GM19463 (cell line): ENCODE results near the gene TEX28.
"Not testable (repeated sequence)": the region's sequence is repeated elsewhere in the genome, so short reads cannot be mapped to it uniquely, and the experiment has no call there.

Experiments
- ATAC-seq: cut with Tn5 transposase; IDR thresholded peaks from one replicate; pipeline ENCODE4 v1.9.1; 2021; ENCODE audit warnings: mild to moderate bottlenecking, moderate library complexity; ENCODE audit not compliant: unreplicated experiment

Gene TEX28

DNA sequence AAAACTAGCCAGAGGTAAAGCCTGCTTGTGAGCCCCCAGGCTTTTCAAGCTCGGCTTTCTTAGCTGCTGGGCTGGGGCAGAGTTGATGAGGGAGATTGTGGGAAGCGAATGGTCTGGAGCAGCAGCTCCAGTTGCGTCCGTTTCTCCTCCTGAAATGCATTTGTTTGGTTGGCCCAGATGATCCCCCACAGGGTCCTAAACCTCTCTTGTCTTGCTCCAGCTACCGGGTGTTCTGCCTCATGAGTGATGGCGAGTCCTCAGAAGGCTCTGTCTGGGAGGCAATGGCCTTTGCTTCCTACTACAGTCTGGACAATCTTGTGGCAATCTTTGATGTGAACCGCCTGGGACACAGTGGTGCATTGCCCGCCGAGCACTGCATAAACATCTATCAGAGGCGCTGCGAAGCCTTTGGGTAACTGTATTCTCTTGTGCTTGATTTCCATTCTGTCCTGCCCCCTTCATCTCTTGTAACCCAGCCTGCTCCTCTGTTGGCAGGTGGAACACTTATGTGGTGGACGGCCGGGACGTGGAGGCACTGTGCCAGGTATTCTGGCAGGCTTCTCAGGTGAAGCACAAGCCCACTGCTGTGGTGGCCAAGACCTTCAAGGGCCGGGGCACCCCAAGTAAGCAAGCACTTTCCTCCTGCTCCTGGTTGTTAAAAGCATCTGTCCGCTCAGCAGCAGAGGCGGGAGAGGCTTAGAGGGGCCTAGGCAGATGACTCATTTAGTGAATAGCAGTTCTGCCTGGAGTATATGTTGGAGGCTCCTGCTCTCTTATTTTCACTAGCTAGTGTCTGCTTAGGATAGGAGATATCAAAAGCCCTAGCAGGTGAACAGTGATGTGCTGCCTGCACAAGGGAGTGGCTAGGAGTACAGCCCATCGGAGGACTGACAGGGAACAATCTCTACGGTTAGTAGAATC, 16.0 kb upstream of the TEX28 start:
- no peak for ATAC-seq

- no peak for ATAC-seq
Observed at GRCh38 chrX:154309041-154309775, 14.3 kb upstream of the TEX28 start.

- ATAC-seq: peak; percentile 47
Observed at GRCh38 chrX:154308108-154308946, 13.4 kb upstream of the TEX28 start.

DNA sequence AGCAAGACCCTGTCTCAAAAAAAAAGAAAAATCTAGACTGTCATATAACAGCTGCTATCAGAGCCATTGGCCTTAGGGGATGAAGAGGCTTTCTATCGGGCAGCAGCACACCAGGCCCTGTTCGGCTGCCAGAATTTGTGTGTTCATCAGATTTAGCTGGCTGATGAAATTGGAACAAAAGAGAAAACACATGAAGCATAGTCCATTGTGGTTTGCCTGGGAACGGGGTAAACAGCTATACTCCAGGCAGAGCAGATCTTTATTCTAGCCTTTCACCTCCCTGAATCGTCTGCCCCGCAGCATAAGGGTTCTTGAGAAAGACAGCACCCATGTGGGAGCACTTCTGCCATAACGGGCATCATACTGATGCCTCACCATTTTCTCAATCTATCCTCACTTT, 12.3 kb upstream of the TEX28 start:
- no peak for ATAC-seq

- ATAC-seq: no peak
Observed at GRCh38 chrX:154305541-154306205, 10.7 kb upstream of the TEX28 start.

GRCh38 chrX:154304846-154305245, 9.9 kb upstream of the TEX28 start:
- no peak for ATAC-seq

DNA sequence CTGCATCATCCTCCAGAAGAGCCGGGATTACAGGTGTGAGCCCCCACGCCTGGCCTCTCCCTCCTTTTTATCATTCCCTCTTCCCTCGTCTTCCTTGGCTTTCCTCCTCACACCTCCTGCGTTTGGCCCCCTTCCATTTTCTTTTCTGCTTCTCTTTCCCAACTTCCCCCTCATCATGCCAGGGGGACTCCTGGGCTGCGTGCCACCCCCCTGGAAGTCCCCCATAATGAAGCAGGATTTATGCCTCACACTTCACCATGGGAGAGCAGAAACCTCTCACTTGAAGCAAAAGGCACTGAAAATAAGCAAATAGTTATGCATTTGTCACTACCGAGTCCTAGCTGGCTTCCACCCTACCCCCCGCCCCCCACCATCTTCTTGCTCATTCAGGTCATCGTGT, 8.6 kb upstream of the TEX28 start:
- ATAC-seq: no peak

DNA sequence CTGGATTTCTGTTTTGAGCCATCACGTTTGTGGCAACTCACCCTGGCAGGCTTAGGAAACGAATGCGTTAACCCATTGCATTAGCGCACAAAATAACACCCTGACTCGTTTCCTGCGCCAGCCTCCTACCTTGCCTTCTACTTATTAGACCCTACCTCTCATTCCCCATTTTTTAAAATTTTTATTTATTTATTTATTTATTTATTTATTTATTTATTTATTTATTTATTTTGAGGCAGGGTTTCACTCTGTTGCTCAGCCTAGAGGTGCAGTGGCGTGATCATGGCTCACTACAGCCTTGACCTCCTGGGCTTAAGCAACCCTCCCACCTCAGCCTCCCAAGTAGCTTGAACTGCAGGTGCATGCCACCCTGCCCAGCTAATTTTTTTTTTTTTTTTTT, 8.1 kb upstream of the TEX28 start:
- ATAC-seq: not testable (repeated sequence)

- no peak for ATAC-seq
Observed at GRCh38 chrX:154300816-154301215, 5.9 kb upstream of the TEX28 start.

- no peak for ATAC-seq
Observed at GRCh38 chrX:154298312-154298711, 3.4 kb upstream of the TEX28 start.

GRCh38 chrX:154296731-154297130, 1.8 kb upstream of the TEX28 start:
- no peak for ATAC-seq

- ATAC-seq: no peak
Observed at GRCh38 chrX:154295664-154296310, 863 bp upstream of the TEX28 start, which contains the start of gene TKTL1. Gene TKTL1, plus strand, starts transcription at chrX:154295795. Its CDS starts 65 bp downstream, at chrX:154295860.

- not testable (repeated sequence) for ATAC-seq
Observed at GRCh38 chrX:154286406-154286805, 8.5 kb downstream of the TEX28 start.

DNA sequence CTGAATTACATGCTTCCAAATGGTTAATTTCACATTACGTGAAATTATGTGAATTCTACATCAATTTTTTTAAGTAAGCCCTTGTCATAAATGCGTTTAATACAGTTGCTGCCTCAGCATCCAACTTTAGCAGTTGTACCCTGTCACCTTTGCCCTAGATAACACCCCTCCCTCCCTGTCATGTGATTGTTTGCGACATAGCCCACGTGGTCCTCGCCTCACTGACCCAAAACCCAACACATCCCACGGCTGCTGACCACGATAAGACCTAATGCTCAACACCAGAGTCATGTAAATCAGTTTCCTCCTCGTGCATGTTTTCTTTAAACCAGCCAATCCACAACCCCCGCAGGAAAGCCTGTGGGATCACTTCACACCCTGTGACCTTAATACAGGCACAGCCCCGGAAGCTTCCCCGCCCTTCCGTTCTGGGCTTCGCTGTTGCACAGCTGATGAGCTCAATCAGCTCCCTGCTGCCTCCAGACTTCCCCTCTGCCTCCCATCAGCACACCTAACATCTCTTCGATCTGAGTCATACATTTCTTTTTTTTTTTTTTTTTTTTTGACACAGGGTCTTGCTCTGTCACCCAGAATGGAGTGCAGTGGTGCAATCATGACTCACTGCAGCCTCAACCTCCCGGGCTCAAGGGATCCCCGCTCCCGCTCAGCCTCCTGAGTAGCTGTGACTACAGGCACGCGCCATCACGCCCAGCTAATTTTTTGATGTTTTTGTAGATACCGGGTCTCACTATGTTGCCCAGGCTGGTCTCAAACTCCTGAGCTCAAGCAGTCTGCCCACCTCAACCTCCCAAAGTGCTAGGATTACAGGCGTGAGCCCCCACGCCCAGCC, 10.2 kb downstream of the TEX28 start:
- ATAC-seq: peak; percentile 81

GRCh38 chrX:154269245-154269644, 25.7 kb downstream of the TEX28 start:
- ATAC-seq: not testable (repeated sequence)

- ATAC-seq: not testable (repeated sequence)
Observed at GRCh38 chrX:154263072-154263471, 31.9 kb downstream of the TEX28 start.

DNA sequence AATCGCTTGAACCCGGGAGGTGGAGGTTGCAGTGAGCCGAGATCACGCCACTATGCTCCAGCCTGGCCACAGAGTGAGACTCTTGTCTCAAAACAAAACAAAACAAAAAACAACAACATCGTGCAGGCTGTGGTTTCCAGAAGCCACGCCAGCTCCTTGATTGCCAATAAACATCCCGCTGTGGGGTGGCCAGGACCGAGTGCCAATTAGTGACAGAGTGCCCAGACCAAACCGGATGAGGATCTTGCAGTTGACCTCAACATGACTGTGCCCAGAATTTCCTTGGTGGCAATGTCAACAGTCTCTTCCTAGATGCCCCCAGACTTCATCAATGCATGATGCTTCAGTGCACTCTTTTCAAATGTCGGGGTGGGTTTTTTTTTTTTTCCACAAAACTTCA, 36.2 kb downstream of the TEX28 start:
- ATAC-seq: not testable (repeated sequence)

- not testable (repeated sequence) for ATAC-seq
Observed at GRCh38 chrX:154257282-154257681, 37.6 kb downstream of the TEX28 start, which contains the start of gene OPN1MW3. Gene OPN1MW3, plus strand, starts transcription at chrX:154257582. Its CDS starts 38 bp downstream, at chrX:154257620.

- ATAC-seq: not testable (repeated sequence)
Observed at GRCh38 chrX:154248076-154248475, 46.8 kb downstream of the TEX28 start.
